Stimulated activated effector memory CD8-positive, alpha-beta T cell treated with anti-CD3 and anti-CD28 coated beads, Interleukin-12 subunit alpha, Interleukin-12 subunit beta, amount 100 ng/mL, for 72 hours (primary cell): ENCODE data around the gene RASL10B.
"Not testable (repeated sequence)": the region's sequence is repeated elsewhere in the genome, so short reads cannot be mapped to it uniquely, and the experiment has no call there.

Experiments
- ATAC-seq: fragments of 150-1000 bp; cut with Tn5 transposase; 2 replicates; pipeline ENCODE4 v1.10.0; 2021
- DNase-seq, 2 donors: peaks; one replicate each; pipeline ENCODE4 v3.0.0; 2021 to 2022; ENCODE audit warnings: low spot score in 2 of 2
- H3K27ac Mint-ChIP-seq: one replicate; pipeline ENCODE4 v1.8.0; 2022; ENCODE audit warnings: mild to moderate bottlenecking, mixed read lengths
- H3K36me3 Mint-ChIP-seq: one replicate; pipeline ENCODE4 v1.8.0; 2022; ENCODE audit warnings: mild to moderate bottlenecking, mixed read lengths
- H3K4me1 Mint-ChIP-seq: one replicate; pipeline ENCODE4 v1.8.0; 2022; ENCODE audit warnings: mixed read lengths
- H3K4me3 Mint-ChIP-seq: one replicate; pipeline ENCODE4 v1.8.0; 2022; ENCODE audit warnings: mild to moderate bottlenecking, mixed read lengths
- H3K9me3 Mint-ChIP-seq: one replicate; pipeline ENCODE4 v1.8.0; 2022; ENCODE audit warnings: mixed read lengths

The RASL10B gene

GRCh38 chr17:35744830-35745229 is 13.4 kb downstream of the RASL10B start:
- Mint-ChIP-seq H3K36me3 (no peaks in the 10 kb centered on the region), H3K27ac (no peak overlapping the region), H3K9me3 (no peaks in the 10 kb centered on the region), H3K4me3 (no peak overlapping the region), H3K4me1 (peaks cover 26% of the 10 kb centered on the region)
- DNase-seq: no peak
- no peak for ATAC-seq

GRCh38 chr17:35745246-35745645 is 13.8 kb downstream of the RASL10B start:
- Mint-ChIP-seq H3K27ac (no peak overlapping the region), H3K4me1 (peaks cover 31% of the 10 kb centered on the region), H3K4me3 (no peak overlapping the region), H3K9me3 (no peaks in the 10 kb centered on the region), H3K36me3 (no peaks in the 10 kb centered on the region)
- ATAC-seq (no peak), DNase-seq (no peak)

DNA sequence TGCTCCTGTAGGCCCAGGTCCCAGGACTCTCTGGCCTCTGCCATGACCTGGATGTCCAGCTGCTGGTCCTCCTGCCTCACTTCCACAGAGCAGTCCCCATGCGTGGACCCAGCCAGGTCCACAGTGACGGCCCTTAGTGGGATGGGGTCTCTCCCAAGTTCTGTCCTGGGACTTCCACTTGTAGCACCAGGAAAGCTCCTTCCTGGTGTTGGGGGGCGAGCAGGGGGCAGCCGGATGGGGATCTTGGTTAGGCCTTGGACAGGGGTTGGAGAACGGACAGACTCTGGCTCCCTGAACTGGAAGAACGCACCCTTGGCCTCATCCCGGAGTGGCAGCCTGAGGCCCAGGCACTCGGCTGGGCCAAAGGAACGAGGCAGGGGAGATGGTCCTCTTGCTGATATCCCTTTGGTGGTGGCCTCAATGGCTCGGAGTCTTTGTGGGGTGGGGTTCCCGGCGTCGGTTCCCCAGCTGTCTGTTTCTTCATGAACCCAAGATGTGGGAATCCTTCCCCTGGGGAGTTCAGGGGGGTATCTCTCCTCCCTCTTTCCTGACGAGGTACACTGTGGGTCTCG is 14.4 kb downstream of the RASL10B start:
- H3K4me1 Mint-ChIP-seq: peaks cover 36% of the 10 kb centered on the region
- no peaks in the 10 kb centered on the region for H3K9me3 Mint-ChIP-seq
- H3K27ac Mint-ChIP-seq: no peak overlapping the region
- H3K36me3 Mint-ChIP-seq: no peaks in the 10 kb centered on the region
- no peak overlapping the region for H3K4me3 Mint-ChIP-seq
- DNase-seq (no peak), ATAC-seq (no peak)

DNA sequence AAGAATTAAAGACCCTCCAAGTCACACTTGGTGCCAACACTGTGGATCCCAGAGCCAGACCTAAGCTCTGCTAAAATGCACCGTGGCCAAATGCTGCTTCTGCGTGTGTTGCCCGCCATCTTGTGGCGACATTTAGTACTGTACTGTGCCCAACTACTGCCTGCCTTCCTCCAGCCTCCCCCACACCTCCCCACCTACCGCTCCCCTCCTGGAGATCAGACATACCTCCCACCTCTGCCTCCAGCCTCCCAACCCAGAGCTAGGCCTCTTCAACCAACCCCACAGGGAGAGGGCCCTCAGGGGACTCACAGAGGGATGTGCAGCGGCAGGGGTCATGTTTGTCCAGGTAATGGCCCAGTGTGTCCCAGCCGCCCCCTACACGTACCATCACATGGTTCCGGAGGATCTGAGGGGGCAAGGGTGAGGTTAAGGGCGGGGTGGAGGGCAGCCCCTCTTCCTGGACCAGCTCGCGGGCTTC is 16.1 kb downstream of the RASL10B start:
- Mint-ChIP-seq H3K27ac (no peak overlapping the region), H3K4me1 (peaks cover 34% of the 10 kb centered on the region), H3K4me3 (no peak overlapping the region), H3K36me3 (no peaks in the 10 kb centered on the region), H3K9me3 (no peaks in the 10 kb centered on the region)
- peak; percentile 84 for ATAC-seq
- DNase-seq: peak; percentile 66 to 88

DNA sequence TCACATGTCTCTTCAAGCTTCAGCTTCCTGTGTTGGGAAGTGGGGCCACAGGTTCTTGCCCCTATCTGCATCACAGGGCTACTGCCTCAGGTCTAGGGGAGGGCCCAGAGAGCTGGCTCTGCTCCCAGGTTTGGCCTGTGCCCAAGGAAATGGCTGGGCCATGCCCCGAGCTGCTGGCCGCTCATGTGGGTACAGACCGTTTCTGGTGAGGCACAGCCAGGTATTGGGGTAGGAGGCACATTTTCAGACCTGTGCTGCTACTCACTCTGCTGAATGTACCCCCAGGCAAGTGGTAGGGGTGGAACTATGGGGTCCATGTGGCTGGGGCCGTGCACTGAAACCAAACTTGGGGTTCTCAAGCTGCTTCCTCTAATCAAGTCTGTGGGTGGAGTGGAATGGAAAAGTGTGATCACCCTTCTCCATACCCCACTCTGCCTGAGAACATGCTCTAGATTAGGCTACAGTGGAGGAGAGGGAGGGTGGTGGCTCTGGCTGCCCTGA is 17.0 kb downstream of the RASL10B start:
- no peak for DNase-seq
- ATAC-seq: no peak
- H3K4me3 Mint-ChIP-seq: no peak overlapping the region

GRCh38 chr17:35748979-35749378 is 17.5 kb downstream of the RASL10B start:
- H3K36me3 Mint-ChIP-seq: no peaks in the 10 kb centered on the region
- no peaks in the 10 kb centered on the region for H3K9me3 Mint-ChIP-seq
- no peak for DNase-seq
- ATAC-seq: no peak
- peaks cover 34% of the 10 kb centered on the region for H3K4me1 Mint-ChIP-seq
- H3K27ac Mint-ChIP-seq: no peak overlapping the region
- H3K4me3 Mint-ChIP-seq: no peak overlapping the region

More for the DNA sequence above, 17.0 kb downstream of the RASL10B start:
- Mint-ChIP-seq H3K36me3 (no peaks in the 10 kb centered on the region), H3K4me1 (peaks cover 34% of the 10 kb centered on the region), H3K9me3 (no peaks in the 10 kb centered on the region), H3K27ac (no peak overlapping the region)

DNA sequence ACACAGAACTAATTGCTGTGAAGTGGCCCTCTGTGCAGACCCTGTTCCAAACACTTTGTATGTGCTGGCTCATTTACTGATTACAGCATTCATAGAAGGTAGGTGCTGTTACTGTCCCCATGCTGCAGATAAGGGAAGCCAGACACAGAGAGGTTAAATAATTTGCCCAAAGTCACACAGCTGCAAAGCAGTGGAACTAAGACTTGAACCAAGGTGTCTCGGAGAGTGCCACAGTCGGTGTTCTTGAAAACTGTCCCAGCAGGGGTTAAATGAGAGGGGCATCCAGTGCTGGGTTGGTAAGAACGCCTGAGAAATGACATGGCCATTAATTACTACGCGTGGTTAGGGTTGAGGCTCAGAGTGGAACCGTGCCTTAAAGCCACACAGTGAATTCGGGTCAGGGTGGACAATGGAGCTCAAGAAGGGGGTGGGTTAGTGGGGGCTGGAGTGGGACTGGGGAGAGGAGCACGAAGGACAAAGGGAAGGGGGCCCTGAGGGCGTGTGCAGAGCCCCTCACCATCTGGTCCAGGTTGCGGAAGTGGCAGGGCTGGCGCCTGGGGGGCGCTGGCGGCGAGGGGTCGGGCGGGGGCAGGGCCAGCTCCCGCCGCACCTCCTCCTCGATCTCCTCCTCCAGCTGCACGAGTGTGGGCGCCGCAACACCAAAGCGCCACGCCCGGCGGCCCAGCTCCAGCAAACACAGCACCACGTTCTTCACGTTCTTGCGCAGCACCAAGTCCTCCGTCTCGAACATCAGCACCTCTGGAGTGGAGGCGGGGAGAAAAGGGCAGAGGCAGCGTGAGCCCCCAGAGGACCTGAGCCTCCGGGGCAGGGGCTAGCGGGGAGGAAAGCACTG is 18.3 kb downstream of the RASL10B start:
- Mint-ChIP-seq H3K27ac (no peak overlapping the region), H3K9me3 (no peaks in the 10 kb centered on the region), H3K4me3 (peak overlapping the region; percentile 24), H3K4me1 (peaks cover 34% of the 10 kb centered on the region), H3K36me3 (no peaks in the 10 kb centered on the region)
- DNase-seq (no peak), ATAC-seq (no peak)

DNA sequence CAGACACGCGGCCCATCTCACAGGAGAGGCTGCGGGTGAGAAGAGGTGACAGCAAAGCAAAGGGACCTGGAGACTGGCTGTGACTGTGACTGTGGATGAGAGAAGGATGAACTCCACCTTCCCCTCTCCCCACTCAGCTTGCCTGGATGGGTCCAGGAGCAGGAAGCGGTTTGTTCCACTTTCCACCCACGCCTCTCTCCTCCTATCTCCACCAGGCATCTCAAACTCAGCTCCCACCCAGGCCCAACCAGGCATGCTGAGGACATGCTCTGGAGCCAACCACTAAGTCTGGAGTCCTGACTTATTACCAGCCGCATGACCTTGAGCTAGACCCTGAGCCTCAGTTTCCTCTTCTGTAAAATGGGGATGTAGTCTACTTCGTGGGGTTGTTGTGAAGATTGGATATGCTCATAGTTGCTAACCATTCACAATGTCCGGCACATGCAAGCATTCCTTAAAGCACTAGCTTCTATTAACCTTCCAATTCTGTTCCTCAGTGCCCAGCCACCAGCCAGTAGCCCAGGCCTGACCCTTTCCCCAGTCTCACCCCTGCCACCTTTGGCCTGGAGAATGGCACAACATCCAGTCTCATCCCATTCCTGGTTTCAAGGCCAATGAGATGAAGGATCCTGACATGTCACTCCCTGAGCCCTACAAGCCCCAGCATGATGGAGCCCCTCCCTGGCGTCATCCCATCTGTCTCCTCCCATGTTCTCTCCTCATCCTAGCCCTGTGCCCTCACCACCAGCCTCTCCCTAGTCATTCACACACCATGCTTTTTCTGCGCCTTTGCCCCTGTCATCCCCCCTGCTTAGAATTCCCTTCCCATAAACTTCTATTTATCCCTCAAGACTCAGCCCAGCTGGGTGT is 19.3 kb downstream of the RASL10B start:
- H3K4me1 Mint-ChIP-seq: peaks cover 34% of the 10 kb centered on the region
- ATAC-seq (no peak), DNase-seq (no peak)
- no peaks in the 10 kb centered on the region for H3K36me3 Mint-ChIP-seq
- no peak overlapping the region for H3K27ac Mint-ChIP-seq
- no peaks in the 10 kb centered on the region for H3K9me3 Mint-ChIP-seq
- peak overlapping the region; percentile 24 for H3K4me3 Mint-ChIP-seq

- H3K27ac Mint-ChIP-seq, DNase-seq, H3K9me3 Mint-ChIP-seq, ATAC-seq, H3K4me3 Mint-ChIP-seq, H3K36me3 Mint-ChIP-seq: not testable (repeated sequence)
- peaks cover 34% of the 10 kb centered on the region for H3K4me1 Mint-ChIP-seq
These were observed 20.1 kb downstream of the RASL10B start for GRCh38 chr17:35751541-35751940.

DNA sequence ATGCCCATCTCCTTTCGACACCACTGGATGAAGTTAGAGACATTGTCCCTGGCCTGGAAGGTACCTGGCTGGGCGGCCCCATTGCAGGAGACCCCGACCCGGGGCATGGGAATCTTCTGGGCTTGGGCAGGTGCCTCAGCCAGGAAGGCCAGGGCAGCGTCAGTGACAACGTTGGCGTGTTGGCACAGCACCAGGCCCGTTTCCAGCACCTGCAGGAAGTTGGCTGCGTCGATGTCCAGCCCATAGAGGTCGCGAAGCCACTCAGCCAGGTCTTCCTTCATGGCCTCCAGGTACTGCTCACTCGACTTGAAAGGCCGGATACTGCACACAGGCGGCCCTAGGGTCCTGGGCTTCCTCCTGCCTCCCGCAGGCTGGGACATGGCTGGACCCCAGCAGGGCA is 21.0 kb downstream of the RASL10B start:
- Mint-ChIP-seq H3K4me3 (no peak overlapping the region), H3K36me3 (no peaks in the 10 kb centered on the region)
- no peak for ATAC-seq

DNA sequence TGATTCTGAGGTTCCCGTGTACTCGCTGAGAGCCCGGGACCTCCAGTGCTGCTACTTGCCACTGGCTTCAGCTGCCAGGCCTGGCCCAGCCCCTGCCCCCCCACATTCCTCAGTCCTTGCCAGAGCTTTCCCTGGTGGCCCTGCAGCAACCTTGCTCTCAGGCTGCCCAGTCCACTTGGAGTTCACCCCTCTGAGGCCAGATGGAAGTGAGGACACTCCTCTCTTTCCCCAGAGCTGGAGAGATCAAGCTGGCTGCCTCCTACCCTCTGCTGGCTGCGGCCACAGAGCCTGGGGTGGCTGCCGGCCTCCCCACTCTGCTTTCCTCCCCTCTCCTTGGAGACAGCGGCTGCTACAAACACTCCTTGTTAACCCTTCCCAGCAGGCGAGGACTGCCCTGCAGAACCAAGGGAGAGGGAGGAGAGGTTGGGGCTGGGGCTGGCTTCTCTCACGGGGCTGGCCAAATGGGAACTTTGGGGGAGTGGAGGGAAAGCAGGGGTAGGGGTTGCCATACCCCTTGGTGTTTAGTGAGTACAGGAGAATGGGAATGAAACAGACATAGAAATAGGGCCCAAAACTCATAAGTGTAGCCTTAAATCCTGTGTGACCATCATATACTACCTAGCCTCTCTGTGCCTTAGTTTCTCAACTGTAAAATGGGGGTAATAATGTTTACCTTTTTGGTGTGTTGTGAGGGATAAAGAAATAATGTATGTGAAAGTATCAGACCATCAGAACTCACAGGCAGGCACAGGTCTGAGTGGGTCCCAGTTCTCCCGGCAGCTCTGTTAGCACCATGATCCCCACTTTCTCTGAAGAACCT is 21.7 kb downstream of the RASL10B start, which contains the start of gene GAS2L2:
GAS2L2 (minus strand) TSS at position 295 of the 820 bp plus-strand sequence. CDS start 389 bp downstream, outside the sequence.
- Mint-ChIP-seq H3K27ac (no peak within 1 kb of the TSS), H3K4me3 (no peak within 1 kb of the TSS), H3K4me1 (peaks cover 31% of the 10 kb centered on the region), H3K36me3 (no peaks in the 10 kb centered on the region), H3K9me3 (no peaks in the 10 kb centered on the region)
- DNase-seq (no peak), ATAC-seq (no peak)

More for the DNA sequence above, 21.0 kb downstream of the RASL10B start:
- Mint-ChIP-seq H3K9me3 (no peaks in the 10 kb centered on the region), H3K4me1 (peaks cover 34% of the 10 kb centered on the region), H3K27ac (no peak overlapping the region)
- no peak for DNase-seq

DNA sequence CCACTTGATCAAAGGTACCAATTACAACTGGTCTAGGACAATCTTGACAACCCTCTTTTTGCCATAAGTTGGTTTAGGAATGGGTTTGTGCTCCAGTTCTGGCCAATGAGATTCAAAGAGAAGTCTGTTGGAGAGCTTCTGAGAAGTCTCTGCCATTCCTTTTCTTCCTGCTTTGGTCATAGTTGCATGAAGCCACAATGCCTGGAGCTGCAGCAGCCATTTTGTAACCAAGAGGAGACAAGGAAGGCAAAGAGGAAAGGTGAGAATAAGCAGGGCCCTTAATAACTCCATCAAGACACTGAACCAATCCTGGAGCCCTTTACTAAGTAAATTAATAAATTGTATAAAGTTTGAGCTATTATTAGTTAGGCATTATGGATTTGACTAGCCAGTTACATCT is 25.8 kb downstream of the RASL10B start:
- DNase-seq (no peak), ATAC-seq (no peak)
- Mint-ChIP-seq H3K36me3 (no peaks in the 10 kb centered on the region), H3K9me3 (no peaks in the 10 kb centered on the region), H3K4me3 (no peak overlapping the region), H3K4me1 (no peaks in the 10 kb centered on the region), H3K27ac (no peak overlapping the region)

DNA sequence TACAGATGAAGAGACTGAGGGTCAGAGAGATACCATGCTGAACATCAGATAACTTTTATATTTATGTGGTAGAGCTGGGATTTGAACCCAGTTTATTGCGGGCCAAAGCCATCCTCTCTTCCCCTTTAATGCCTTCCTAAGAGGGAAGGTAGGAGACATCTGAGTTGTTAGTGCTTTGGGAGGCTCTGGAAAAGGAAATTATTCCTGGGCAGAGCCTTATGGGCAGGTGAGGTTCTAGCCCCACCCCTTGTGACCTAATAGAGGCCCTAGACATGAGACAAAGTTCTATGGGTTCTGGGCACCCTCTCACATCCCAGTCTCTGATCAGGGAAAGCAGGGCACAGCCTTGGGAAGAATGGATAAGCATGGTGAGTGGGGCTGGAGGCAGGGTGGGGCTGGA is 29.1 kb downstream of the RASL10B start, which contains the start of gene C17orf50:
C17orf50 (plus strand) TSS at position 301 of the 400 bp plus-strand sequence; CDS start at position 356, 55 bp downstream.
- peaks cover 4% of the 10 kb centered on the region for H3K36me3 Mint-ChIP-seq
- H3K27ac Mint-ChIP-seq: peak within 1 kb of the TSS; percentile 60
- DNase-seq (no peak), ATAC-seq (no peak)
- no peaks in the 10 kb centered on the region for H3K9me3 Mint-ChIP-seq
- H3K4me1 Mint-ChIP-seq: peaks cover 7% of the 10 kb centered on the region
- H3K4me3 Mint-ChIP-seq: no peak within 1 kb of the TSS

- Mint-ChIP-seq H3K4me1 (peaks cover 7% of the 10 kb centered on the region), H3K9me3 (no peaks in the 10 kb centered on the region), H3K36me3 (peaks cover 4% of the 10 kb centered on the region), H3K4me3 (no peak overlapping the region), H3K27ac (peak overlapping the region; percentile 60)
- ATAC-seq: no peak
- DNase-seq: no peak
These were observed 30.2 kb downstream of the RASL10B start for GRCh38 chr17:35761601-35762000.
